HL-60/S4 treated with retinoic acid at 250 ng/mL for 4 days and 3 days (cell line): Measurements from ENCODE around the gene MAP2K2.

Experiments used
- in situ Hi-C: fragments of 300-500 bp; cut with MboI; formaldehyde crosslinking; loops from 2 replicates; pipeline ENCODE4 v1.7.0; 2022; ENCODE audit warnings: low sequenced_read_pairs

Gene MAP2K2

DNA sequence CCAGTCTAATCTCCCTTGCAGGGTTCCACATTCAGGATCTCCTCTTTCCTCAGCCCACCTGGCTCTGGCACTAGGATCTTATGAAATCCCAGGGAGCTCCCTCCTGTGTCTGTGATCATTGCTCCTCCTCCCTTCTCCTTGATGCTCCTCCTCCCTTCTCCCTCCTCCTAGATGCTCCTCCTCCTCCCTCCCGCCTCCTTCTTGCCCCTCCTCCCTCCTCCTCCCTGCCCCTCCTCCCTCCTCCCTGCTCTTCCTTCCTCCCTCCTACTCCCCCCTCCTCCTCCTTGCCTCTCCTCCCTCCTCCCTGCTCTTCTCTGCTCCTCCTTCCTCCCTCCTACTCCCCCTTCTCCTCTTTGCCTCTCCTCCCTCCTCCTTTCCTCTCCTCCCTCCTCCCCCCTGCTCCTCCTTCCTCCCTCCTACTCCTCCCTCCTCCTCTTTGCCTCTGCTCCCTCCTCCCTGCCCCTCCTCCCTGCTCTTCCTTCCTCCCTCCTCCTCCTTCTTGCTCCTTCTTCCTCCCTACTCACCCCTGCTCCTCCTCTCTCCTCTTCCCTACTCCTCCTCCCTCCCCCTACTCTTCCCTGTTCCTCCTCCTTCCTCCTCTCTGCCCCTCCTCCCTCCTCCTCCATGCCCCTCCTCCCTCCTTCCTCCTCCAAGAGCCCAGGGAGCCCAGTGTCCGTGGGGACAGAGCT lies 42.3 kb downstream of the MAP2K2 start:
- in situ Hi-C loops = no loop called here

DNA sequence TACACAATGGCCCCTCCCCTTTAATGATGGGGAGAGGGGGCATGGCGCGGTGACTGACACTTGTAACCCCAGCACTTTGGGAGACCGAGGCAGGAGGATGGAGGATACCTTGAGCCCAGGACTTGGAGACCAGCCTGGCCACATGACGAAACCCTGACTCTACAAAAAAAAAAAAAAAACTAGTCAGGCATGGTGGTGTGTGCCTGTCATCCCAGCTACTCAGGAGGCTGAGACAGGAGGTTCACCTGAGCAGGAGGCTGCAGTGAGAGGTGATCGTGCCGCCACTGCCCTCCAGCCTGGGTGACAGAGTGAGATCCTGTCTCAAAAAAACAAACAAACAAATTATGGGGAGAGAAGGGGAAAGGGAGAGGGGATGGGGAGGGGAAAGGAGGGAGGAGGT lies 43.4 kb downstream of the MAP2K2 start:
- in situ Hi-C loops = no loop called here

- in situ Hi-C loops = no loop called here
These were observed 45.9 kb downstream of the MAP2K2 start for GRCh38 chr19:4077800-4078684.

DNA sequence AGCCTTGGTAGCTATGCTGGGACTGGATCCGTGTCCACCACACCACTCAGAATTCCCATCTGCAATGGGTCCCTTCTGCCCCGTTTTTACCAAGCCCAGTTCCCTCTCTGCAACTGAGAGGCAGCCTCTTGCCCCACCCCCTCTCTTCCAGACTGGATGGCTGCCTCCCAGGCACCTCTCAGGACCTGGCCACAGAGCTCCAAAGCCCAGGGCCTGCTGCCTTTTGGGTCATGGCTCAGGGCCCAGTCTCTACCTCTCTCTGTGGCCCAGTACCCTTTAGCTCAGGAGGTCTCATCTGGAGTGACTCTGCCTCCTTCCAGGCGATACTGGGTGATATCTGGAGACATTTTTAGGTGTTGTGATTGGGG lies 46.9 kb downstream of the MAP2K2 start:
- in situ Hi-C loops = no loop called here

DNA sequence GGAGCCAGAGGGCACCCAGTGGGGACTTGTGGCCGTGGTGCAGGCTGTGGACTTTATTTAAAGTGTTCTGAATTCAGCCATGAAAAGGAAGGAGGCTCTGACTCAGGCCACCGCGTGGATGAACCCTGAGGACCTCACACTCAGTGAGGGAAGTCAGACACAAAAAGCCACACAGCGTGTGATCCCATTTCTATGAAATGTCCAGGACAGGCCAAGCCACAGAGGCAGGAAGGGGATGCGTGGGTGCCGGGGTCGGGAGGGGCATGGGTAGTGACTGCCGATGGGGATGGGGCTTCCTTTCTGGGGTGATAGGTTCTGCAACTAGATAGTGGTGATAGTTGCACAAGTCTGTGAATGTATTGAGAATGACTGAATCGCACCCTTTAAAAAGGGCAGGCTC lies 48.5 kb downstream of the MAP2K2 start:
- in situ Hi-C loops = no loop called here

DNA sequence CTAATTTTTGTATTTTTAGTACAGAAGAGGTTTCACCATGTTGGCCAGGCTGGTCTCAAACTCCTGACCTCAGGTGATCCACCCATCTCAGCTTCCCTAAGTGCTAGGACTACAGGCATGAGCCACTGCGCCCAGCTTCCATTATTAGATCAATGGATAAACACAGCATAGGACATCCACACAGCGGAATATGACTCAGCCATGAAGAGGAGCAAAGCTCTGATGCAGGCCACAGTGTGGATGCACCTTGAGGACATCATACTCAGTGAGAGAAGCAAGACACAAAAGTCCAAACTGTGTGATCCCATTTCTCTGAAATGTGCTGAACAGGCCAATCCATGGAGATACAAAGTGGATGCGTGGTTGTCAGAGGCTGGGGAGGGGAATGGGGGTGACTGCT lies 52.3 kb downstream of the MAP2K2 start:
- in situ Hi-C loops = no loop called here

DNA sequence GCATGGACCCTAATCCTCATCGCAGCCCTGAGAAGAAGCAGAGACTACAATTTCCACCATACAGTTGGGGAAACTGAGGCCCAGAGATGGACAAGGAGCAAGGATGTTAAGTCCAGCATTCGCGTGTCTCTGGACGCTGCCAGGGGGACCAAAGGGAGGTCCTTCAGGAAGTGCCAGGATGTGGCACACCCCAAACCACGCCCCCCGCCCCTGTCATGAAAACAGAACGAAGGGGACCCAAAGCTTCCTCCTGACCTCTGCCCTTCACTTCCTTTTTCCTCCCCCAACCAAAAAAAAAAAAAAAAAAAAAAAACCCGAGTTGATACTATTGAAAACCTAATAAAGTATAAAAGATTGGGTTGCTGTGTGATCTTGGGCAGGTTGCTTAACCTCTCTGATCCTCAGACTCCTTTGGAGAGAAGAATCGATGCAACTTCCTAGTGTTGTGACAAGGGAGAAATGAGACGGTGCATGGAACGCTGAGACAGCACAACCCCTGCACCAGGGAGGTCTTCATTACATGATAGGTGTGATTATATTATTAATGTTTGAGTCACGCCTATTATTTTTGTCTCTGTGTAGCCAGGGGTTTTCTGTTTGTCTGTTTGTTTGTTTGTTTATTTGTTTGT lies 54.5 kb downstream of the MAP2K2 start:
- in situ Hi-C loops = no loop called here

- in situ Hi-C loops = no loop called here
These were observed 55.6 kb downstream of the MAP2K2 start for GRCh38 chr19:4068047-4068966.

GRCh38 chr19:4067396-4068046 lies 56.4 kb downstream of the MAP2K2 start:
- in situ Hi-C loops = no loop called here

DNA sequence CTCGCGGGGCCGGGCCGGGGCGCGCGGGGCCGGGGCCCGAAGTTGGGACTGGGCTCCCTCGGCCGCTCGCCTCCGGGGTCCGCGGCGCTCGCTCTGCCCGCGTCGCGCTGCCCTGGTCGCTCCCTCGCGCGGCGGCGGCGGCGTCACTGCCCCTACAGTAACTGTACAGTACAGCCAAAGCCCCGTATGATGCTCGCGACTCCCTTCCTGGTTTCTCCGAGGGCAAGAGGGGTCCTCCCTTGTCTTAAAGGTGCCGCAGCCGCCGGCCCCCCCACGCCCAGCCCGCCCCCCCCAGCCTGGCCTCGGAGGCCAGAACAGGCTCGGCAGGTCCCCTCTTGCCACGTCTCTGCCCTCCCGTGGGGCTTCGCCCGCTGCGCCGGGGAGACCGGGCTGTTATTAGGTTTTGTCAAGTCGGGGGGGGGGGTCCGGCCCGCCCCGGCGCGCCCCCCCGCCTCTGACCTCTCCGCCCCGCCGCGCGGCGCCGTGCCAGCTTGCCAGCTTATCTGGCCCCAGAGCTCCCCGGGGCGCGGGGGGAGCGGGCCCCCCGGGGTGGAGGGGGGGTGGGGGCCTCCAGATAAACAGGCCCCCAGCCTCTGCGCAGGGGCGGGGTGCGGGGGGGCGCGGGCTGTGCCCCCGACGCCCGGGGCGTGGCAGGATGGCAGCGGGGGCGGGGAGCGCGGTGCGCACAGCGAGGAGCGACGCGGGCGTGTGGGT lies 57.1 kb downstream of the MAP2K2 start, which contains the start of gene ZBTB7A:
Gene ZBTB7A (minus strand): TSS at position 218 of the 714 bp plus-strand sequence. CDS start 11,667 bp downstream, outside the sequence.
- in situ Hi-C loops = no loop called here

- in situ Hi-C loops = no loop called here
These were observed 57.7 kb downstream of the MAP2K2 start for GRCh38 chr19:4066176-4066606.

DNA sequence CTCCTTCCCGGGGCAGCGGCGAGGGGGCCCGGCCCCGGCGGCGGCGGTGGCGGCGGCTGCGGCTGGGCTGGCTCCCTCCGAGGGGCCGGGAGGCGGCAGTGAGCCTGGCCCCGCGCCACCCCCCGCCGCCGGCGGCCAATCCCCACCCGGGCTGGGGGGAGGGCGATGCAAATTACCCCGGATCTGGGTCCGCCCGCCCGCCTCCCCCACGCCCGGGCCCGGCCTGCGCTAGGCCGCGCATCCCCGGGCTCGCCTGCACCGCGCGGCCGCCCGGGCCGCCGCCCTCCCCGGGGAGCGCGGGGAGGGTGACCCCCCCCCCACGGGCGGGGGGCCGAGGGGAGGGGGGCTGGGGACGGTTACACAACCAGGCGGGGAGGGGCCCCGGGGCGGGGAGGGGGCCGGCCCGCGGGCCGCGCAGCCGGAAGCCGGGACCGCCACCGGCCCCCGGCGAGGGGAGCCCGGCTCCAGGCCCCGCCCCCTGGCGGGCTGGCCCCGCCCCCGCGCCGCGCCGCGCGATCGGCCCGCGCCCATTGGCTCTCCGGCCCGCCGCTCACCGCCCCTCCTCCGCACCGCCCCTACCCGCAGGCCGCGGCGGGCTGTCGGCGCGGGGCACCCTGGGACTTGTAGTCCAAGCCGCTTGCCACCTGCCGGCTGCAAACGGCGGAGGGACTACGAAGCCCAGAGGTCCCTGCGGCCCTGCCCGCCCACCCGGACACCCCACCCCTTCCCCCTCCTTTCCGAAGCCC lies 58.3 kb downstream of the MAP2K2 start:
- in situ Hi-C loops = no loop called here

DNA sequence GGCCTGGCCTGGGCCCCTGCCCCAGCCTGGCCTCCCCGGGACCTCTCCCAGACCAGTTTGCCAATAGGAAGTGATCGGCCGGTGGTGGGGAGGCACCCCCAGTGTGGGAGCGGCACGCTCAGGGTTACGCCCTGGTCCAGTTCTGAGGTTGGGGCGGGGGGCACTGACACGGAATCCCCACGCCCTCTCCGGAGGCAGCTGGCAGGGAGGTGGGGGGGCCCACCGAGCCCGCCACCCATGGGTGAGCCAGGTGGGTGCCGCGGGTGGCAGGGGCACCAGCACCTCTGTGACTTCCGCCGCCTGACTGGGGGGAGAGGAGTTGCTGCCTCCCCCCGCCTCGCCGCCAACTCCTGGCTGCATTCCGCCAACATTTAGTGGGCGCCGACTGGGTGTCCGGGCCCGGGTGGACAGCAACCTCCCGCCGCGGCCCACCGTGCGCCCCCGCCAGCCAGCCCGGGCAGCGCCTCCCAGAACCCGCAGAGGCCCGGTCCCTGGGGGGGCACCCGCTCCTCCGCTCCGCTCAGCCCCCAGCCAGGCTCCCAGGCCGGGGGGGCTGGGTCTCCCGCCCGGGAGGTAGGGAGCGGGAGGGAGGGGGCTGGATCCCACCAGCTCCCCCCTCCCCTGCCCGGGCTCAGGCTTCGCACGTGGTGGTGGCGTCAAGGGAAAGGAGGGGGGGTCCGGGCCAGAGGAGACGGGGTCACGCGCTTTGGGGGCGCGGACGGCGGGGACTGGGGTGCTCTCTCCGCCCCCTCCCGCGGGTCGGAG lies 59.2 kb downstream of the MAP2K2 start:
- in situ Hi-C loops = no loop called here

DNA sequence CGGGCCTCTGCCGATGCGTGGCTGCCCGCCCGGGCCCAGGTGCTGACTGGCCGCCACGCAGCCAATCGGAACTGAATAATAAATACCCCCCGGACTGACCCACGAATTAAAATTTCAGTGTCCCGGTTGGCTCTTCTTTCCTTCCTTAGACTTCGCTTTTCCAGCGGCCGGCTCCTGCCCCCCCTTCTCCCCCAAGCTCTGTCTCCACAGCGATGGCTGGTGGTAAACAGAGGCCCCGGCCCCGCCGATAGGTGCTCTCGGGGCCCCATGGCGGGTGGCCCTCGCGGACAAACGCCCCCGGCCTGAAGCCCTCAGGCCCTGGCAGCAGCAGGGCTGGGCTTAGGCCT lies 59.8 kb downstream of the MAP2K2 start:
- in situ Hi-C loops = no loop called here

- in situ Hi-C loops = no loop called here
These were observed 60.4 kb downstream of the MAP2K2 start for GRCh38 chr19:4063369-4064148.

DNA sequence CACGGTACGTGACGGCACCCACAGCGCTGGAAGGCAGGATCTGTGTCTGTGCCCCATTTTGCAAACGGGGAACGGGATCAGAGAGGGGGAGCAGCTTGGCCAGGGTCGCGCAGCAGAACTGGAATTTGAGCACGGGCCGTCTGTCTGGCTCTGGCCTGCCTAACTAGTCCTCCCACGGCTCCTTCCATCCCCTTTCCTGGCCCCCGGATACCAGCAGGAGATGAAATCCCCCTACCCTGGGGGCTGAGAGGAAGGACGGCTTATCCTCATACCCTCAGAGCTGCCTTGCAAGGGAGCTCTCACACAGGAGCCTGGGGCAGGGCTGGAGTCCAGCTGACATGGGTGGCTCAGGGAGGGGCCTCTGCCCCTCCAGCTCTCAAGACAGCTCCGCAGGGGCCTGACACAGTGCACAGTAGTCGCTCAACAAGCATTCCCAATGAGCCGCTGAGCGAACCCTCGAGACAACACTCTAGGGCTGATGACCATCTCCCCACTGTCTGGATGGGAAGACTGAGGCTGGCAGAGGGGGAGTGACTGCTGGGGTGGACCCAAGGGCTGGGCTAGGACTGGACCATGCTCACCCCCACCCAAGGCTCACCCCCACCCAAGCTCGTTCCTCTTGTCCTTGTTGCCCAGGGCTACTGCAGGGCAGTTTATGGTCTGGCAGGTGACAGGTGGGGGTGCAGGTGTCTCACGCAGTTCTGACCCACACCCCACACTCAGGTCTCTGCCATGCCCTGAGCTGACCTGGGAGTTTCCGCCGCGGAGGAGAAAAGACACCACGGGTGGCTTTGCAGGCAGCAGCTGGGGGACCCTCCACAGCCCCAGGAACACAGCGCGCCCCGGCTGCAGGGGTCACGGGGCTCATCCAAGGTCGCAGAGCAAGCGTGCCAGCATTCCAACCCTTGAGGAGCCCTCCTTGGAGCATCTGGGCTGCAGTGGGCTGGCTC lies 61.2 kb downstream of the MAP2K2 start:
- in situ Hi-C loops = no loop called here
